ENCODE measurements around the gene MYRIP. TPM values are rescaled to one million over a fixed set of nuclear protein-coding genes. Genes with fewer than 3 reads are reported as not detected.
A peak's percentile ranks its signal among the peaks of the same experiment; 100 is the strongest.

The MYRIP gene
- total RNA-seq, 2 donors from 2014 or later: 4.8 to 9.3 TPM

DNA sequence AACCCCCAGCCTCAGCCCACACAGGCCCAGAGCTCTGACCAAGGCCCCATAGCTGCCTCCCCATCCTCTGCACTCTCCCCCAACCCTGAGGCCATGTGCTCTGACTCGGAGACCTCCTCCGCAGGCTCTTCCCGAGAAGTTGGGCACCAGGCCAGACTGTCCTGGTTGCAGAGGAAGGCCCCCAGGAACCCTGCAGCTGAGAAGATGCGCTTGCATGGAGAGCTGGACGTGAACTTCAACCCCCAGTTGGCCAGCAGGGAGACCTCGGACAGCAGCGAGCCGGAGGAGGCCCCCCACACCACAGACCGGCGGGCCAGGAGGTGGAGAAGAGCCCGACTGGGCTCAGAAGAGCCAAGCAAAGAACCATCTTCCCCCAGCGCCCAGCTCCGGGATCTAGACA is 380.6 kb downstream of the MYRIP start:
- H3K27ac ChIP-seq: no peak overlapping the region
- no peaks in the 10 kb centered on the region for H3K9me3 ChIP-seq
- no peaks in the 10 kb centered on the region for H3K27me3 ChIP-seq (replicated peaks; ENCODE audit: insufficient read depth)
- H3K4me3 ChIP-seq: no peak overlapping the region
- DNase-seq (ENCODE audit: low spot score): no peak
- no peaks in the 10 kb centered on the region for H3K36me3 ChIP-seq
- intact Hi-C loops (cut with DNase I): loop anchor here (5.0 kb wide), 1 partner anchor 127 kb away; no protein-coding TSS in a partner anchor
- WGBS: 80% methylated on average over 13 of the region's 13 CpGs
- TF ChIP-seq POLR2A (IDR thresholded peaks at IDR 0.05) (no peak), POLR2AphosphoS5 (IDR thresholded peaks at IDR 0.05) (no peak)
- TF ChIP-seq, protein P1, sequence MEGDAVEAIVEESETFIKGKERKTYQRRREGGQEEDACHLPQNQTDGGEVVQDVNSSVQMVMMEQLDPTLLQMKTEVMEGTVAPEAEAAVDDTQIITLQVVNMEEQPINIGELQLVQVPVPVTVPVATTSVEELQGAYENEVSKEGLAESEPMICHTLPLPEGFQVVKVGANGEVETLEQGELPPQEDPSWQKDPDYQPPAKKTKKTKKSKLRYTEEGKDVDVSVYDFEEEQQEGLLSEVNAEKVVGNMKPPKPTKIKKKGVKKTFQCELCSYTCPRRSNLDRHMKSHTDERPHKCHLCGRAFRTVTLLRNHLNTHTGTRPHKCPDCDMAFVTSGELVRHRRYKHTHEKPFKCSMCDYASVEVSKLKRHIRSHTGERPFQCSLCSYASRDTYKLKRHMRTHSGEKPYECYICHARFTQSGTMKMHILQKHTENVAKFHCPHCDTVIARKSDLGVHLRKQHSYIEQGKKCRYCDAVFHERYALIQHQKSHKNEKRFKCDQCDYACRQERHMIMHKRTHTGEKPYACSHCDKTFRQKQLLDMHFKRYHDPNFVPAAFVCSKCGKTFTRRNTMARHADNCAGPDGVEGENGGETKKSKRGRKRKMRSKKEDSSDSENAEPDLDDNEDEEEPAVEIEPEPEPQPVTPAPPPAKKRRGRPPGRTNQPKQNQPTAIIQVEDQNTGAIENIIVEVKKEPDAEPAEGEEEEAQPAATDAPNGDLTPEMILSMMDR (IDR thresholded peaks at IDR 0.05): no peak
- H3K4me1 ChIP-seq (replicated peaks): no peaks in the 10 kb centered on the region

DNA sequence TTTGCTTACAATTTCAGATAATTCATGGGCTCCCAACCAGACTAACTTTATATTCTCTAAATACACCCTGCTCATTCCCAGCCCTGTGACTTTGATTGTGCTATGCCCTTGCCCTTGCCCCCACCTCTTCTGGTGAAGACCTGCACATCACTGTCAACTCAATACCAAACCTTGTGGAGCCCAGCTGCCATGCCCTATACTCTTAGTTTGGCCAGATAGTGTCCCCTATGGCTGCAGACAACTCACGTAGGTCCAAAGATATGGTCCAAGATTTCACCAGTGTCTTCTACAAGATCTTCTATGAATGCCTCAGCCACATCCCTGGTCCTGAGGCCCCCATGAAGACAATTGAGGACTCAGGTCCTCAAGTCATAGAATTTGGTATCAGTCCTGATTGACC is 381.8 kb downstream of the MYRIP start:
- Histone ChIP-seq H3K4me1 (replicated peaks) (no peaks in the 10 kb centered on the region), H3K4me3 (no peak overlapping the region), H3K27ac (no peak overlapping the region), H3K36me3 (no peaks in the 10 kb centered on the region), H3K27me3 (replicated peaks; ENCODE audit: insufficient read depth) (no peaks in the 10 kb centered on the region), H3K9me3 (no peaks in the 10 kb centered on the region)
- no peak for DNase-seq (ENCODE audit: low spot score)
- TF ChIP-seq POLR2A (IDR thresholded peaks at IDR 0.05) (no peak), POLR2AphosphoS5 (IDR thresholded peaks at IDR 0.05) (no peak)
- TF ChIP-seq, protein P1 (IDR thresholded peaks at IDR 0.05): no peak
- intact Hi-C loops (cut with DNase I): loop anchor here (5.0 kb wide), 1 partner anchor 126 kb away; no protein-coding TSS in a partner anchor
- 93% methylated on average over 1 of the region's 1 CpG for WGBS

DNA sequence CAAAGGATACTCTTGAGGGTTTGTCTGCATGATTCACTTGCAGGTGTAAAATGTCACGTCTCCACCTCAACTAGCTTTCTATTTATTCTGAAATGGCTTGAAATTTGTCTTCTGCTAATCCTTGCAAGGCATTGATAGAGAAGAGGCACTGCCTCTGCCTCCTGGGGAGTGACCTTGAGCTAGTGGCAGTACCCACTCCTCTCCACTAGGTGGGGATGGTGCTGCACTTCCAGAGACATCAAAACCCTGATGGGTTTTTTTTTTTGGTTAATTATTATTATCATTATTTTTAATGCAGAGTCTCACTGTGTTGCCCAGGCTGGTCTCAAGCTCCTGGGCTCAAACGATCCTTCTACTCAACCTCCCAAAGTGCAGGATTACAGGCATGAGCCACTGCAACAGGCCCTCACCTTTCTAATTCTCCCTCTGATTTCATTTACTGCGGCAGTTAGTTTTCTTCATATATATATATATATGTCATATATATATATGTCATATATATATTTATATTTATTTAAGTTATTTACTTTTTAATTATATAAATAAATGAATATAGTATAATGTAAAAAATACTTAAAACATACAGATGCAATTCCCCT is 382.5 kb downstream of the MYRIP start:
- H3K36me3 ChIP-seq: no peaks in the 10 kb centered on the region
- peak; percentile 20 for DNase-seq (ENCODE audit: low spot score)
- intact Hi-C loops (cut with DNase I): loop anchor here (5.0 kb wide), 1 partner anchor 125 kb away; no protein-coding TSS in a partner anchor
- H3K27me3 ChIP-seq (replicated peaks; ENCODE audit: insufficient read depth): no peaks in the 10 kb centered on the region
- no peak overlapping the region for H3K4me3 ChIP-seq
- TF ChIP-seq POLR2AphosphoS5 (IDR thresholded peaks at IDR 0.05): no peak
- TF ChIP-seq, protein P1 (IDR thresholded peaks at IDR 0.05): peak; percentile 67 to 86 (median 76)
- no peaks in the 10 kb centered on the region for H3K9me3 ChIP-seq
- WGBS: 39% methylated on average over 3 of the region's 3 CpGs
- H3K4me1 ChIP-seq (replicated peaks): no peaks in the 10 kb centered on the region
- no peak overlapping the region for H3K27ac ChIP-seq

DNA sequence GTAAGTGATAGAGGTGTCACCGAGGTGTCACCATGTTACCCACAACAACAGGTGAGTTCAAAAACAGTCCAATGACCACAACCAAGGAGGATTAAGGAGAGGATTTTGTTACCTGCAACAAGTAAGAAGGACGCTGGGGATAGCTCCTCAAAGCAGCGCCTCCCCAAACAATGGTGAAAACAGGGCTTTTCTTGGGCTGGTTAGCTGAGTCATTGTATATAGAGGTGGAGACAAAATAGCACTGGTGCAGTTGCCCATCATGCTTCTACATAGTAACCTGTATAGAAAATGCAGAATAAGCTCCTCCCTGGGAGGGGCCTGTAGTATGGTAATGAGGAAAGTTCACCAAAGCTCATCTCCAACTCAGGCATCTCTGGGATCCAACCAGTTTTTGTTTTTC is 383.2 kb downstream of the MYRIP start:
- Histone ChIP-seq H3K4me3 (no peak overlapping the region), H3K27me3 (replicated peaks; ENCODE audit: insufficient read depth) (no peaks in the 10 kb centered on the region), H3K36me3 (no peaks in the 10 kb centered on the region), H3K4me1 (replicated peaks) (no peaks in the 10 kb centered on the region), H3K9me3 (no peaks in the 10 kb centered on the region), H3K27ac (no peak overlapping the region)
- intact Hi-C loops (cut with DNase I): loop anchor here (5.0 kb wide), 1 partner anchor 125 kb away; no protein-coding TSS in a partner anchor
- no peak for TF ChIP-seq POLR2A (IDR thresholded peaks at IDR 0.05)
- 87% methylated on average over 3 of the region's 3 CpGs for WGBS
- no peak for DNase-seq (ENCODE audit: low spot score)

DNA sequence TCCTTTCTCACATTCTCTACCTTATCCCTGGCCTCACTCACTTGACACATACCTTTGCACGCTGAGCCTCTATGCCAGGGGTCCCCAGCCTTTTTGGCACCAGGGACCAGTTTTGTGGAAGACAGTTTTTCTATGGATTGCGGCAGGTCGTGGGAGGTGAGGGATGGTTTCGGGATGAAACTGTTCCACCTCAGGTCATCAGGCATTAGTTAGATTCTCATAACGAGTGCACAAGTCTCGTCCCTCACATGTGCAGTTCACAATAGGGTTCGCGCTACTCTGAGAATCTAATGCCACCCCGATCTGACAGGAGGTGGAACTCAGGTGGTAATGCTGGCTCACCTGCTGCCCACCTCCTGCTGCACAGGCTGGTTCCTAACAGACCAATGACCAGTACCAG is 387.6 kb downstream of the MYRIP start:
- H3K27ac ChIP-seq: no peak overlapping the region
- H3K27me3 ChIP-seq (replicated peaks; ENCODE audit: insufficient read depth): no peaks in the 10 kb centered on the region
- TF ChIP-seq POLR2AphosphoS5 (IDR thresholded peaks at IDR 0.05): no peak
- TF ChIP-seq POLR2A (IDR thresholded peaks at IDR 0.05): no peak
- TF ChIP-seq, protein P1 (IDR thresholded peaks at IDR 0.05): no peak
- intact Hi-C loops (cut with DNase I): no loop called here
- DNase-seq (ENCODE audit: low spot score): no peak
- H3K9me3 ChIP-seq: no peaks in the 10 kb centered on the region
- WGBS: 83% methylated on average over 9 of the region's 9 CpGs
- no peaks in the 10 kb centered on the region for H3K4me1 ChIP-seq (replicated peaks)
- no peak overlapping the region for H3K4me3 ChIP-seq
- H3K36me3 ChIP-seq: no peaks in the 10 kb centered on the region
